Neural progenitor cell (in vitro differentiated cells): Measurements from ENCODE around the gene MIEF2. TPM values are rescaled to one million over a fixed set of nuclear protein-coding genes. Genes with fewer than 3 reads are reported as not detected.

ENCODE experiments used
- DNase-seq: peaks from one replicate; pipeline ENCODE4 v3.0.0-alpha.2; 2016; ENCODE audit warnings: low spot score
- H2AFZ ChIP-seq: fragments of 200-600 bp; sonication (generic); replicated peaks from 2 replicates; pipeline ENCODE4 v1.6.1; 2016; ENCODE audit warnings: antibody characterized with exemption
- H3F3A ChIP-seq: fragments of 200-600 bp; sonication (generic); 2 replicates; pipeline ENCODE4 v1.6.1; 2016; ENCODE audit warnings: antibody characterized with exemption, low read depth
- H3K27ac ChIP-seq: fragments of 200-600 bp; sonication (generic); 2 replicates; pipeline ENCODE4 v1.5.1; 2016; ENCODE audit warnings: mild to moderate bottlenecking
- H3K27me3 ChIP-seq: fragments of 200-600 bp; sonication (generic); 2 replicates; pipeline ENCODE4 v1.6.1; 2016; ENCODE audit warnings: mild to moderate bottlenecking, moderate library complexity
- H3K36me3 ChIP-seq: fragments of 200-600 bp; sonication (generic); 2 replicates; pipeline ENCODE4 v1.5.1; 2016
- H3K4me1 ChIP-seq: fragments of 200-600 bp; sonication (generic); 2 replicates; pipeline ENCODE4 v1.6.1; 2016; ENCODE audit warnings: mixed run types
- H3K4me2 ChIP-seq: fragments of 200-600 bp; sonication (generic); 2 replicates; pipeline ENCODE4 v1.6.1; 2016
- H3K4me3 ChIP-seq: fragments of 200-600 bp; sonication (generic); 2 replicates; pipeline ENCODE4 v1.5.1; 2016
- H3K79me2 ChIP-seq: fragments of 200-600 bp; sonication (generic); 2 replicates; pipeline ENCODE4 v1.6.1; 2016; ENCODE audit warnings: low read depth
- H3K9ac ChIP-seq: fragments of 200-600 bp; sonication (generic); 2 replicates; pipeline ENCODE4 v1.6.1; 2016
- H3K9me3 ChIP-seq: fragments of 200-600 bp; sonication (generic); 2 replicates; pipeline ENCODE4 v1.5.1; 2016; ENCODE audit warnings: low read depth
- H4K20me1 ChIP-seq: fragments of 200-600 bp; sonication (generic); 2 replicates; pipeline ENCODE4 v1.6.1; 2016; ENCODE audit warnings: low read depth
- H3K27ac Mint-ChIP-seq: 3 replicates; pipeline ENCODE4 v1.8.0; 2021; ENCODE audit warnings: mixed read lengths
- H3K27me3 Mint-ChIP-seq: 2 replicates; pipeline ENCODE4 v1.8.0; 2022; ENCODE audit warnings: low read depth, mild to moderate bottlenecking, inconsistent platforms, moderate library complexity, mixed read lengths; ENCODE audit not compliant: insufficient read depth
- H3K36me3 Mint-ChIP-seq: 3 replicates; pipeline ENCODE4 v1.8.0; 2021; ENCODE audit warnings: mixed read lengths
- H3K4me1 Mint-ChIP-seq: 3 replicates; pipeline ENCODE4 v1.8.0; 2021; ENCODE audit warnings: mixed read lengths
- H3K4me3 Mint-ChIP-seq: 3 replicates; pipeline ENCODE4 v1.8.0; 2021; ENCODE audit warnings: mild to moderate bottlenecking, moderate library complexity, mixed read lengths
- H3K9me3 Mint-ChIP-seq: 3 replicates; pipeline ENCODE4 v1.8.0; 2020; ENCODE audit warnings: mixed read lengths
- CTCF ChIP-seq: fragments of 200-600 bp; sonication (generic); IDR thresholded peaks from 2 replicates; pipeline ENCODE4 v1.5.1; 2017; ENCODE audit warnings: antibody characterized with exemption, mild to moderate bottlenecking
- EZH2 ChIP-seq: fragments of 200-600 bp; sonication (generic); IDR thresholded peaks from 2 replicates; pipeline ENCODE4 v1.6.1; 2017; ENCODE audit warnings: antibody characterized with exemption, mild to moderate bottlenecking, moderate library complexity
- EZH2phosphoT487 ChIP-seq: fragments of 200-600 bp; sonication (generic); IDR thresholded peaks from 2 replicates; pipeline ENCODE4 v1.6.1; 2017; ENCODE audit warnings: antibody characterized with exemption
- total RNA-seq: library from RNA; depleted of rRNA; stranded (reverse); fragments of >200 nt; gene quantifications from 2 replicates; pipeline ENCODE4 v1.2.3, GENCODE V29; 2015; ENCODE audit warnings: low replicate concordance

MIEF2 gene
- total RNA-seq, 1 donor from 2014 or later = 8.1 TPM

GRCh38 chr17:18217412-18218015 lies 42.9 kb upstream of the MIEF2 start:
- H3K9me3 Mint-ChIP-seq = no peaks in the 10 kb centered on the region
- H4K20me1 ChIP-seq = no peaks in the 10 kb centered on the region
- peaks cover 10% of the 10 kb centered on the region for H3K27me3 Mint-ChIP-seq
- H3K27me3 ChIP-seq = no peaks in the 10 kb centered on the region
- H3K36me3 Mint-ChIP-seq = no peaks in the 10 kb centered on the region
- no peak overlapping the region for H3K27ac ChIP-seq
- no peak overlapping the region for H2AFZ ChIP-seq
- H3K27ac Mint-ChIP-seq = peak overlapping the region; percentile 87
- H3K4me3 Mint-ChIP-seq = no peak overlapping the region
- DNase-seq = peak; percentile 84
- H3K4me3 ChIP-seq = no peak overlapping the region
- no peak overlapping the region for H3K4me2 ChIP-seq
- peak; percentile 88 for TF ChIP-seq CTCF
- no peak for TF ChIP-seq EZH2phosphoT487
- H3K36me3 ChIP-seq = no peaks in the 10 kb centered on the region
- H3K4me1 Mint-ChIP-seq = peaks cover 17% of the 10 kb centered on the region
- peaks cover 11% of the 10 kb centered on the region for H3F3A ChIP-seq
- no peaks in the 10 kb centered on the region for H3K9me3 ChIP-seq
- H3K4me1 ChIP-seq = peaks cover 18% of the 10 kb centered on the region
- H3K79me2 ChIP-seq = no peaks in the 10 kb centered on the region
- no peak overlapping the region for H3K9ac ChIP-seq

GRCh38 chr17:18218756-18219415 lies 41.6 kb upstream of the MIEF2 start:
- Histone ChIP-seq H3F3A (peaks cover 23% of the 10 kb centered on the region), H3K4me3 (no peak overlapping the region), H3K9ac (no peak overlapping the region), H3K4me2 (peak overlapping the region; percentile 20), H3K27ac (no peak overlapping the region), H2AFZ (peak overlapping the region; percentile 55), H3K4me1 (peaks cover 28% of the 10 kb centered on the region), H4K20me1 (no peaks in the 10 kb centered on the region), H3K79me2 (no peaks in the 10 kb centered on the region), H3K36me3 (no peaks in the 10 kb centered on the region), H3K9me3 (no peaks in the 10 kb centered on the region), H3K27me3 (no peaks in the 10 kb centered on the region)
- H3K4me3 Mint-ChIP-seq = peak overlapping the region; percentile 33
- H3K9me3 Mint-ChIP-seq = no peaks in the 10 kb centered on the region
- TF ChIP-seq CTCF = no peak
- TF ChIP-seq EZH2 = no peak
- TF ChIP-seq EZH2phosphoT487 = no peak
- peak overlapping the region; percentile 85 for H3K27ac Mint-ChIP-seq
- H3K27me3 Mint-ChIP-seq = peaks cover 9% of the 10 kb centered on the region
- H3K36me3 Mint-ChIP-seq = no peaks in the 10 kb centered on the region
- H3K4me1 Mint-ChIP-seq = peaks cover 25% of the 10 kb centered on the region
- DNase-seq = peak; percentile 23

GRCh38 chr17:18224053-18224386 lies 36.4 kb upstream of the MIEF2 start:
- peaks cover 33% of the 10 kb centered on the region for H3K79me2 ChIP-seq
- peaks cover 27% of the 10 kb centered on the region for H3F3A ChIP-seq
- peaks cover 39% of the 10 kb centered on the region for H3K4me1 ChIP-seq
- Mint-ChIP-seq H3K27ac (peak overlapping the region; percentile 100), H3K36me3 (no peaks in the 10 kb centered on the region), H3K4me3 (peak overlapping the region; percentile 92), H3K9me3 (no peaks in the 10 kb centered on the region), H3K4me1 (peaks cover 49% of the 10 kb centered on the region), H3K27me3 (peaks cover 5% of the 10 kb centered on the region)
- H4K20me1 ChIP-seq = peaks cover 32% of the 10 kb centered on the region
- H3K36me3 ChIP-seq = no peaks in the 10 kb centered on the region
- DNase-seq = no peak
- H3K9me3 ChIP-seq = no peaks in the 10 kb centered on the region
- no peaks in the 10 kb centered on the region for H3K27me3 ChIP-seq
- H3K9ac ChIP-seq = no peak overlapping the region
- no peak overlapping the region for H2AFZ ChIP-seq
- peak overlapping the region; percentile 96 for H3K27ac ChIP-seq
- TF ChIP-seq CTCF = no peak
- TF ChIP-seq EZH2phosphoT487 = no peak
- no peak for TF ChIP-seq EZH2
- H3K4me3 ChIP-seq = peak overlapping the region; percentile 57
- H3K4me2 ChIP-seq = peak overlapping the region; percentile 96
